ENCODE measurements around the gene AFF2. TPM values are rescaled to one million over a fixed set of nuclear protein-coding genes. Genes with fewer than 3 reads are reported as not detected.

AFF2 gene
- total RNA-seq, 1 donor from 2014 or later = 3.4 TPM

DNA sequence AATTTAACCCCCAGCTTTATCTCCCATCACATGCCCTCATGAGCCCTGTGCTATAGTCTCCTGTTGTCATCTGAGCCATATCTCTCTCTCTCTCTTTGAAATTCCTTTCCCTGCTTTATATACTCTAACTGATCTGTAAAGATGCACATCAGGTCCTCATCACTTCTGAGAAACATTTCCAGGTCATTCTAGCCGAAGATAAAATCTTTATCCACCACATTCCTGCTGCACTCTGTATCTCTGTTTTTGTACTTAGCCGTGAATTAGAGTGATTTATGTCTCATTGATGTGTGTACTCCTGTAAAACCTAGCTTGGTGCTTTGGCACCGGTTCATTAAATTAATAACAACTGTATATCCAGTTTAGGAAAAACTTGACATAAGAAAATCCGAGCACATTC is 113.2 kb downstream of the AFF2 start:
- DNase-seq (no peak), ATAC-seq (ENCODE audit: low read depth) (no peak)
- no peaks in the 10 kb centered on the region for H3K9me3 Mint-ChIP-seq
- H3K36me3 Mint-ChIP-seq (ENCODE audit: low read depth) = no peaks in the 10 kb centered on the region
- TF ChIP-seq, protein P1, sequence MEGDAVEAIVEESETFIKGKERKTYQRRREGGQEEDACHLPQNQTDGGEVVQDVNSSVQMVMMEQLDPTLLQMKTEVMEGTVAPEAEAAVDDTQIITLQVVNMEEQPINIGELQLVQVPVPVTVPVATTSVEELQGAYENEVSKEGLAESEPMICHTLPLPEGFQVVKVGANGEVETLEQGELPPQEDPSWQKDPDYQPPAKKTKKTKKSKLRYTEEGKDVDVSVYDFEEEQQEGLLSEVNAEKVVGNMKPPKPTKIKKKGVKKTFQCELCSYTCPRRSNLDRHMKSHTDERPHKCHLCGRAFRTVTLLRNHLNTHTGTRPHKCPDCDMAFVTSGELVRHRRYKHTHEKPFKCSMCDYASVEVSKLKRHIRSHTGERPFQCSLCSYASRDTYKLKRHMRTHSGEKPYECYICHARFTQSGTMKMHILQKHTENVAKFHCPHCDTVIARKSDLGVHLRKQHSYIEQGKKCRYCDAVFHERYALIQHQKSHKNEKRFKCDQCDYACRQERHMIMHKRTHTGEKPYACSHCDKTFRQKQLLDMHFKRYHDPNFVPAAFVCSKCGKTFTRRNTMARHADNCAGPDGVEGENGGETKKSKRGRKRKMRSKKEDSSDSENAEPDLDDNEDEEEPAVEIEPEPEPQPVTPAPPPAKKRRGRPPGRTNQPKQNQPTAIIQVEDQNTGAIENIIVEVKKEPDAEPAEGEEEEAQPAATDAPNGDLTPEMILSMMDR (IDR thresholded peaks at IDR 0.05) = no peak
- no peak overlapping the region for H3K4me3 Mint-ChIP-seq
- POLR2A ChIA-PET = no interaction called here
- CTCF ChIA-PET = no interaction called here
- H3K27ac Mint-ChIP-seq = no peak overlapping the region
- intact Hi-C loops (cut with micrococcal nuclease) = loop anchor here (5.0 kb wide), 2 partner anchors 71 to 84 kb away; no protein-coding TSS in a partner anchor
- H3K27me3 Mint-ChIP-seq = no peaks in the 10 kb centered on the region
- peaks cover 29% of the 10 kb centered on the region for H3K4me1 Mint-ChIP-seq

DNA sequence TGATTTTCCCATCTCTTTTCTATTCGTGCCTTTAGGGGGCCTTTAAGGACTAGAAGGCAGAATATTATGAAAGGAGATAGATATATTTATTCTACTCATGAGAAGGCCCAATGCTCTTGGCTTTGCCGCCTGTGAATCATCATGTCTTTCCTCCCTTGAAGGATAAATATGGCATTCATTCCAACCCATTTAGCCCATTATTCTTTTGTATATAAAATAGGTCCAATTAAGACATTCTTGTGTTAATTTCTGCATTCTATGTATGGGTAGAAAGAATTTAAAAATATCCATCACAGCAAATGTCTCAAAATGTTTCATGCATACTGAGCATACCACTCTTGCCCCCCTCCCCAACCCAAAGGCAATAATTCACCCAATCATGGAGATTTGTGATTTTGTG is 115.1 kb downstream of the AFF2 start:
- H3K4me1 Mint-ChIP-seq = peaks cover 17% of the 10 kb centered on the region
- H3K36me3 Mint-ChIP-seq (ENCODE audit: low read depth) = no peaks in the 10 kb centered on the region
- no peaks in the 10 kb centered on the region for H3K27me3 Mint-ChIP-seq
- DNase-seq (no peak), ATAC-seq (ENCODE audit: low read depth) (no peak)
- intact Hi-C loops (cut with micrococcal nuclease) = no loop called here
- POLR2A ChIA-PET = no interaction called here
- H3K4me3 Mint-ChIP-seq = no peak overlapping the region
- CTCF ChIA-PET = no interaction called here
- H3K27ac Mint-ChIP-seq = no peak overlapping the region
- no peaks in the 10 kb centered on the region for H3K9me3 Mint-ChIP-seq
- TF ChIP-seq, protein P1 (IDR thresholded peaks at IDR 0.05) = no peak

DNA sequence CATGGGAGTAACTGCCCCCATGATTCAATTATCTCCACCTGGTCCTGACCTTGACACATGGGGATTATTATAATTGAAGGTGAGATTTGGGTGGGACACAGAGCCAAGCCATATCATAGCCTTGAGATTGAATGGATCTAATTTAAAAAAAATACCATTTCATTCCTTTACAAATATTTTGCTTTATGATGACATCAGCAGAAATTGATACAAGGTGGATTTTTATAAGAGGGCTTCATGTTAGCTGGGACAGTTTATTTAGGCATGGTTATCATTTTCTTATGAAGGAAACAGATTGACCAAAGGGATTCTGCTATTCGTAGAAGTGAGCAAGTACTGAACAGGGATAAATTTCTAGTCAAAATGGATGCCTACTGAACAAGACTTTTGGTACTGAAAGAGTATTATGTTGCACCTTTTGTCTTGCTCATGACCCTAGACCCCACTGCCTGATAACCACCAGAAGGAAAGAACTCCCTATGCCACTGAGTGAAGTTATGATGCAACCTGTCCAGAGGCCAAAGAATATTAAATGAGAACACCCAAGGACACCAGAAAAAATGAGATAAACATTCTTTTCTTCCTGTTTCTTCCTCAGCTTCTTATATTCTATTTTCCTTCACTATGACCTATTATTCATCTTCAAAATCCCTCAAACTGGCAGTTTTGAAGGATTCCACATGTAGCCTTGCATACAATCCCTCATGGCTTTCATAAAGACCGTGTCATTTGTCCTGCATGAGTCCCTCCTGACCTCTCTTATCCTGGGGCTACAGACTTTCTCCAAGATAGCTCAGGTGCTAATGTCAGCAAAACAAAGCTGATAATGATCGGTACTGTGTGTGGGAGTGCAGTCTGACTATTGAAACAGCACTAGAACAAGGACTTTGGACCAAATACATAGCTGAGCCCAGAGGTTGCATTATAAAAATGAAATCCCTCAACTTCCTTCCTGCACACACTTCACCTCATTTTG is 118.3 kb downstream of the AFF2 start:
- Mint-ChIP-seq H3K27ac (no peak overlapping the region), H3K9me3 (no peaks in the 10 kb centered on the region), H3K4me1 (no peaks in the 10 kb centered on the region), H3K27me3 (no peaks in the 10 kb centered on the region), H3K4me3 (no peak overlapping the region), H3K36me3 (ENCODE audit: low read depth) (no peaks in the 10 kb centered on the region)
- CTCF ChIA-PET = no interaction called here
- ATAC-seq (ENCODE audit: low read depth) (no peak), DNase-seq (no peak)
- intact Hi-C loops (cut with micrococcal nuclease) = no loop called here
- TF ChIP-seq, protein P1 (IDR thresholded peaks at IDR 0.05) = no peak
- POLR2A ChIA-PET = no interaction called here

DNA sequence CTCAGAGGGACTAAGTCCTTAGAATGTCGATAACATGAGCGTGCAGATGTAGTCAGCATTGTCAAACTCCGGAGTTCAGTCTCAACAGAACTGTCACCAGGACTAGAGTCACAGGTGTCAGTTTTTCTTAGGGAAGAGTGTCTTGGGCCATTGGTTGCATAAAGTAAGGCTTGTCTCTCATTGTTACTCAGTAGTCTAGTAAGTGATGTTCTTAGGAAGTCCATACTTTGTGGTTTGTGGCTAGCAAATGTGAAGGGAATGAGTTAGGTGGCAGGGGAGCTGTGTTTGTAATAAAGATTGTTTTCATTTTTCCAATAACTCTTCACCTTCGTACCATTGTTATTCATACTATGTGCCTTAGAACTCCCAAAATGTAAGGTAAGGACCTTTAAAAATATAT is 119.6 kb downstream of the AFF2 start:
- CTCF ChIA-PET = no interaction called here
- DNase-seq = no peak
- Mint-ChIP-seq H3K4me3 (no peak overlapping the region), H3K4me1 (no peaks in the 10 kb centered on the region), H3K36me3 (ENCODE audit: low read depth) (no peaks in the 10 kb centered on the region), H3K27me3 (no peaks in the 10 kb centered on the region), H3K27ac (no peak overlapping the region), H3K9me3 (no peaks in the 10 kb centered on the region)
- ATAC-seq (ENCODE audit: low read depth) = no peak
- intact Hi-C loops (cut with micrococcal nuclease) = no loop called here
- TF ChIP-seq, protein P1 (IDR thresholded peaks at IDR 0.05) = no peak
- POLR2A ChIA-PET = no interaction called here

DNA sequence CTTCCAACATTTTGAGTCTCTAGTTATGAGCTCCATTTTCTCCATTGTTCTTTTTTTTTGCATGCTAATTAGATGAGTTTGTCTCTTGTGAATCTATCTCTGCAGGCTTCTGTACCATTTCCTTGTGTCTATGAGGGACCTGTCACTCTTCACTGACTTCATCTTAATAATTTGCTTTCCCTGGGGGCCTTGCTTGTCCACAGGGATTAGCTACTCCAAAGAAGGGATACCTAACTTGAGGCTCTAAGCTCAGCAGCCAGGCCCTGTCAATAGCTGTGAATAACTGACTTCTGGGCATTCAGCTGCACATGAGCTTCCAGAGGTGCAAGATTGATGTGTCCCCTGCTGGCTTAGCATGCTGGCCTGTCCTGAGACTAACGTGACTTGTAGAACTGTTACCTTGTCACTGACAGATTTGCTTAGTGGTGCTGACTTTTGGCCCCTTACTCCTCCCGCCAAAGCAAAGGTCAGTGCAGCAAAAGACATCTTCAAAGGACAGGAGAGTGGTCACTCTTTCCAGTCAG is 124.6 kb downstream of the AFF2 start:
- Mint-ChIP-seq H3K9me3 (no peaks in the 10 kb centered on the region), H3K4me1 (no peaks in the 10 kb centered on the region), H3K36me3 (ENCODE audit: low read depth) (no peaks in the 10 kb centered on the region), H3K4me3 (no peak overlapping the region), H3K27me3 (no peaks in the 10 kb centered on the region), H3K27ac (no peak overlapping the region)
- ATAC-seq (ENCODE audit: low read depth) = no peak
- intact Hi-C loops (cut with micrococcal nuclease) = no loop called here
- TF ChIP-seq, protein P1 (IDR thresholded peaks at IDR 0.05) = no peak
- DNase-seq = no peak
- POLR2A ChIA-PET = no interaction called here
- CTCF ChIA-PET = no interaction called here
